AG09319 (cell line): Measurements from ENCODE around the gene MYO18B.

ENCODE experiments used
- DNase-seq: peaks from one replicate; pipeline ENCODE4 v3.0.0-alpha.2; 2010; ENCODE audit warnings: low read depth; ENCODE audit errors: extremely low read depth
- TF ChIP-seq, protein P1 (sequence below): IDR thresholded peaks from 2 replicates; pipeline ENCODE4 v1.5.1; 2011; ENCODE audit warnings: low read depth, mild to moderate bottlenecking, inconsistent platforms, low read length, moderate library complexity

MYO18B gene

GRCh38 chr22:25849522-25849921 is 107.5 kb downstream of the MYO18B start:
- DNase-seq, result no peak
- TF ChIP-seq, protein P1, sequence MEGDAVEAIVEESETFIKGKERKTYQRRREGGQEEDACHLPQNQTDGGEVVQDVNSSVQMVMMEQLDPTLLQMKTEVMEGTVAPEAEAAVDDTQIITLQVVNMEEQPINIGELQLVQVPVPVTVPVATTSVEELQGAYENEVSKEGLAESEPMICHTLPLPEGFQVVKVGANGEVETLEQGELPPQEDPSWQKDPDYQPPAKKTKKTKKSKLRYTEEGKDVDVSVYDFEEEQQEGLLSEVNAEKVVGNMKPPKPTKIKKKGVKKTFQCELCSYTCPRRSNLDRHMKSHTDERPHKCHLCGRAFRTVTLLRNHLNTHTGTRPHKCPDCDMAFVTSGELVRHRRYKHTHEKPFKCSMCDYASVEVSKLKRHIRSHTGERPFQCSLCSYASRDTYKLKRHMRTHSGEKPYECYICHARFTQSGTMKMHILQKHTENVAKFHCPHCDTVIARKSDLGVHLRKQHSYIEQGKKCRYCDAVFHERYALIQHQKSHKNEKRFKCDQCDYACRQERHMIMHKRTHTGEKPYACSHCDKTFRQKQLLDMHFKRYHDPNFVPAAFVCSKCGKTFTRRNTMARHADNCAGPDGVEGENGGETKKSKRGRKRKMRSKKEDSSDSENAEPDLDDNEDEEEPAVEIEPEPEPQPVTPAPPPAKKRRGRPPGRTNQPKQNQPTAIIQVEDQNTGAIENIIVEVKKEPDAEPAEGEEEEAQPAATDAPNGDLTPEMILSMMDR, result no peak

- TF ChIP-seq, protein P1, result no peak
- no peak for DNase-seq
Observed at GRCh38 chr22:25852223-25852622, 110.2 kb downstream of the MYO18B start.

GRCh38 chr22:25853078-25853477 is 111.1 kb downstream of the MYO18B start:
- DNase-seq, result no peak
- TF ChIP-seq, protein P1, result no peak

GRCh38 chr22:25853501-25854284 is 111.7 kb downstream of the MYO18B start:
- DNase-seq, result no peak

GRCh38 chr22:25869771-25870170 is 127.8 kb downstream of the MYO18B start:
- no peak for DNase-seq
- TF ChIP-seq, protein P1, result no peak

More at GRCh38 chr22:25853501-25854284, 111.7 kb downstream of the MYO18B start:
- TF ChIP-seq, protein P1, result no peak; the same call in 1 of the 2 replicates

GRCh38 chr22:25874327-25874726 is 132.3 kb downstream of the MYO18B start:
- TF ChIP-seq, protein P1, result no peak
- DNase-seq, result no peak

DNA sequence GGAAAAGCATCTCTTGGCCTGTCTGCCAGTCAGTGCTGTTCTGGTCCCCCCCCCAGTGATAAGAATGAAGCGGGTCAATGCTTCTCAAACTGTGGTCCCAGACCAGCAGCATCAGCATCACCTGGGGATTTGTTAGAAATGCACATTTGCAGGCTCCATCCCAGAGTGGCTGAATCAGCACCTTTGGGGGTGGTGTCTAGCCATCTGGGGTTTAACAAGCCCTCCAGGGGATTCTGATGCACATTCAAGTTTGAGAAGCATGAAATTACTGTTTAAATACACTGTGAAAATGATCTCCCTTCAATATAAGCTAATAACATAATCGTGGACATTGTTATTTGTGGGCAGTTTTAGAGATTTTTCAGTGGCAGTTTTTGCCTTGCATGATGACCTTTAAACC is 133.5 kb downstream of the MYO18B start:
- TF ChIP-seq, protein P1, result no peak
- DNase-seq, result no peak
